HepG2 (cell line): ENCODE results near the gene PROC. TPM values are rescaled to one million over a fixed set of nuclear protein-coding genes. Genes with fewer than 3 reads are reported as not detected.
A peak's percentile ranks its signal among the peaks of the same experiment; 100 is the strongest.

Experiments
- ELF3 ChIP-seq: IDR thresholded peaks from 2 replicates; pipeline ENCODE4 v1.6.1; 2016; ENCODE audit warnings: missing genetic modification reagents, missing compliant biosample characterization
- ELK4 ChIP-seq: sonication (generic); formaldehyde crosslinking; IDR thresholded peaks from 2 replicates; pipeline ENCODE4 v1.9.0; 2021; ENCODE audit warnings: missing genetic modification reagents, borderline replicate concordance
- FOXM1 ChIP-seq: sonication (generic); formaldehyde crosslinking; IDR thresholded peaks from 2 replicates; pipeline ENCODE4 v1.5.0; 2020; ENCODE audit warnings: missing genetic modification reagents
- HNRNPK ChIP-seq: fragments of 200-400 bp; formaldehyde crosslinking; IDR thresholded peaks from 2 replicates; pipeline ENCODE4 v1.6.1; 2018; ENCODE audit warnings: low read length, low read depth, moderate library complexity, mild to moderate bottlenecking; ENCODE audit not compliant: poor library complexity, severe bottlenecking
- POLR2A ChIP-seq, 2 experiments: IDR thresholded peaks; 2 replicates each; pipeline ENCODE4 v1.6.1; 2011; ENCODE audit warnings: low read depth in 2 of 2, low read length in 2 of 2, mild to moderate bottlenecking in 1 of 2, moderate library complexity in 1 of 2; ENCODE audit not compliant: insufficient read depth in 1 of 2
- SNAPC4 ChIP-seq: sonication (generic); formaldehyde crosslinking; IDR thresholded peaks from 2 replicates; pipeline ENCODE4 v1.4.0; 2020; ENCODE audit warnings: mild to moderate bottlenecking, missing genetic modification reagents
- SRY ChIP-seq: sonication (generic); formaldehyde crosslinking; IDR thresholded peaks from 2 replicates; pipeline ENCODE4 v1.8.0; 2022; ENCODE audit warnings: mild to moderate bottlenecking, missing genetic modification reagents
- TFE3 ChIP-seq: IDR thresholded peaks from 2 replicates; pipeline ENCODE4 v1.6.1; 2016
- YEATS4 ChIP-seq: sonication (generic); formaldehyde crosslinking; IDR thresholded peaks from 2 replicates; pipeline ENCODE4 v1.4.0; 2020; ENCODE audit warnings: missing genetic modification reagents, borderline replicate concordance
- ZKSCAN1 ChIP-seq: fragments of 150-350 bp; IDR thresholded peaks from 2 replicates; pipeline ENCODE4 v1.6.1; 2014; ENCODE audit warnings: low read length
- ZNF441 ChIP-seq: sonication (generic); formaldehyde crosslinking; IDR thresholded peaks from 2 replicates; pipeline ENCODE4 v1.7.0; 2021; ENCODE audit warnings: missing genetic modification reagents, borderline replicate concordance
- ZNF639 ChIP-seq: conservative IDR thresholded peaks from 2 replicates; pipeline ENCODE4 v1.6.1; 2018; ENCODE audit warnings: missing genetic modification reagents
- ZNF713 ChIP-seq: sonication (generic); formaldehyde crosslinking; IDR thresholded peaks from 2 replicates; pipeline ENCODE4 v1.4.0; 2020; ENCODE audit warnings: mild to moderate bottlenecking, missing genetic modification reagents
- polyA plus RNA-seq, 8 experiments: library from polyadenylated mRNA; depleted of rRNA in 3 of 8; stranded (reverse) in 7 of 8; unstranded in 1 of 8; fragments of >200 nt; fragmentation: Illumina TruSeq in 4 of 8; extraction: Trizol in 4 of 8; gene quantifications; 2 replicates each; pipeline versions ENCODE4 v1.2.1 to v1.2.3, GENCODE V29; 2011 to 2016; ENCODE audit warnings: low read depth in 4 of 8, missing spikeins in 1 of 8, mixed read lengths in 1 of 8; ENCODE audit not compliant: insufficient read depth in 1 of 8
- total RNA-seq, 5 experiments: library from RNA; depleted of rRNA; stranded (reverse); fragments of >200 nt; fragmentation: Illumina TruSeq; extraction: Trizol; gene quantifications; 2 replicates each; pipeline ENCODE4 v1.2.3, GENCODE V29; 2016; ENCODE audit warnings: low read depth in 1 of 5
- TF ChIP-seq, protein P1 (sequence below): sonication (generic); formaldehyde crosslinking; IDR thresholded peaks from 2 replicates; pipeline ENCODE4 v1.8.1; 2023; ENCODE audit warnings: mild to moderate bottlenecking, moderate library complexity, missing genetic modification reagents
- TF ChIP-seq, protein P2 (sequence below): sonication (generic); formaldehyde crosslinking; IDR thresholded peaks from 2 replicates; pipeline ENCODE4 v1.5.0; 2020; ENCODE audit warnings: missing genetic modification reagents
- TF ChIP-seq, protein P3 (sequence below): sonication (generic); formaldehyde crosslinking; IDR thresholded peaks from 2 replicates; pipeline ENCODE4 v1.8.0; 2022; ENCODE audit warnings: mild to moderate bottlenecking, missing genetic modification reagents, moderate library complexity

PROC gene
- total and polyA plus RNA-seq, 2 of the 13 experiments (the other 11 are each of a cell fraction or from before 2014, with no cell fraction given) = 134 to 185 TPM

DNA sequence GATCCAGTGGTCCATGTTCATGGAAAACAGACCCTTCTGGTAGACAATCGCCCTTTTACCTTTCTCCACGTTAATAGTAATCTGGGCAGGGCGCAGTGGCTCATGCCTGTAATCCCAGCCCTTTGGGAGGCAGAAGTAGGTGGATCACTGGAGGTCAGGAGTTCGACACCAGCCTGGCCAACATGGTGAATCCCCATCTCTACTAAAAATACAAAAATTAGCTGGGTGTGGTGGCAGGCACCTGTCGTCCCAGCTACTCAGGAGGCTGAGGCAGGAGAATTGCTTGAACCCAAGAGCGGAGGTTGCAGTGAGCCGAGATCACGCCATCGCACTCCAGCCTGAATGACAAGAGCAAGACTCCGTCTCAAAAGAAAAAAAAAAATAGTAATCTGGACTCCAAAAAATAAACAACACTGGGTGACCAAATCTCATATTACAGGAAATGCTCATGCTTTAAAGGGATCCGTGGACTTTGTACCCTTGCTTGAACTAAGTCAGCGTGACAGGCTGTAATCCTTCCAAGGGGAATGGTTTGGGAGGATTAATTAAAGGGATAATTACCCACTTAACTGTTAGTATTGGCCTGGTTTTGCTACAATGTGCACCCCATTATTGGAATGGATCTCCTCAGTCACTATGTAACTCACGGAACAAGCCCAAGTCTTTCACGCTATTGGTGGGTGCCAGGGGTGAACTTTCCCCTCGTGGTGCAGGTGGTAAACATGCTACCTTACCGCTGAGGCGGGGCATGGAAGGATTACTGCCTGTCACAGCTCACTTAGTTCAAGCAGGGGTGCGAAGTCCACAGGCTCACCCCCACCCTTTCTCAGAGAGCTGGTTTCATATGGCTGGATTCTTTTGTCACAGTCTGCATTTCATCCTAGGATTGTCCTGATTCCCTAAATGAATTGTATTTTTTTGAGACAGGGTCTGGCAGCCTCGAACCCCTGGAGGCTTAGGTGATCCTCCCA, 36.7 kb downstream of the PROC start (continued):
- TF ChIP-seq SNAPC4 (CRISPR knock-in tag) = peak; percentile 75; the same call in 1 of the 2 replicates
- peak; percentile 52 to 53; a peak in 3 of 4 replicates for TF ChIP-seq POLR2A (IDR thresholded peaks at IDR 0.05; ENCODE audit: insufficient read depth in 1 of 2, low read depth in 2 of 2, low read length in 2 of 2)
- TF ChIP-seq, protein P1, sequence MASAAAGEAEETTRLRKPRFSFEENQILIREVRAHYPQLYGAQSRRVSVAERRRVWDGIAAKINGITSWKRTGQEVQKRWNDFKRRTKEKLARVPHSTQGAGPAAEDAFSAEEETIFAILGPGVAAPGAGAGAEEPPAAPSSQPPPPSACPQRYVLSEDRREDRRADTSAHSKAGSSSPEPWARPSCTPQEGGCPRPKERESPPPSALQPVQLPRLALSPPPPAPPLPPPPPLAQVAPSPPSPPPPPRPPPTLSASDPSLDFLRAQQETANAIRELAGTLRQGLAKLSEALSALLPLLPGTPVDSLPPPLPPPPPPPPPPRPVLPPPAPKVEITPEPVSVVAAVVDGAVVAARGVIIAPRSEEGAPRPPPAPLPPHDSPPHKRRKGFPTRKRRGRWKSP = no peak; the same call in 1 of the 2 replicates
- no peak for TF ChIP-seq ZKSCAN1
- no peak for TF ChIP-seq HNRNPK
- TF ChIP-seq ZNF639 (CRISPR knock-in tag) = peak; percentile 81
- TF ChIP-seq ELF3 (CRISPR knock-in tag) = peak; percentile 95
- TF ChIP-seq ELK4 (CRISPR knock-in tag) = no peak
- TF ChIP-seq TFE3 (CRISPR knock-in tag) = peak; percentile 91
- TF ChIP-seq, protein P2, sequence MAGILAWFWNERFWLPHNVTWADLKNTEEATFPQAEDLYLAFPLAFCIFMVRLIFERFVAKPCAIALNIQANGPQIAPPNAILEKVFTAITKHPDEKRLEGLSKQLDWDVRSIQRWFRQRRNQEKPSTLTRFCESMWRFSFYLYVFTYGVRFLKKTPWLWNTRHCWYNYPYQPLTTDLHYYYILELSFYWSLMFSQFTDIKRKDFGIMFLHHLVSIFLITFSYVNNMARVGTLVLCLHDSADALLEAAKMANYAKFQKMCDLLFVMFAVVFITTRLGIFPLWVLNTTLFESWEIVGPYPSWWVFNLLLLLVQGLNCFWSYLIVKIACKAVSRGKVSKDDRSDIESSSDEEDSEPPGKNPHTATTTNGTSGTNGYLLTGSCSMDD (CRISPR knock-in tag) = no peak
- peak; percentile 97 for TF ChIP-seq YEATS4 (CRISPR knock-in tag)
- no peak; the same call in 1 of the 2 replicates for TF ChIP-seq ZNF713
- TF ChIP-seq, protein P3, sequence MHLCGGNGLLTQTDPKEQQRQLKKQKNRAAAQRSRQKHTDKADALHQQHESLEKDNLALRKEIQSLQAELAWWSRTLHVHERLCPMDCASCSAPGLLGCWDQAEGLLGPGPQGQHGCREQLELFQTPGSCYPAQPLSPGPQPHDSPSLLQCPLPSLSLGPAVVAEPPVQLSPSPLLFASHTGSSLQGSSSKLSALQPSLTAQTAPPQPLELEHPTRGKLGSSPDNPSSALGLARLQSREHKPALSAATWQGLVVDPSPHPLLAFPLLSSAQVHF (CRISPR knock-in tag) = no peak
- TF ChIP-seq ZNF441 (CRISPR knock-in tag) = peak; percentile 81
- TF ChIP-seq FOXM1 (CRISPR knock-in tag) = no peak
- TF ChIP-seq SRY (CRISPR knock-in tag) = no peak
